ENCODE measurements around the gene DLK2.
"Not testable (repeated sequence)": the region's sequence is repeated elsewhere in the genome, so short reads cannot be mapped to it uniquely, and the experiment has no call there.

DLK2 gene

GRCh38 chr6:43455531-43456428 is at the start of gene DLK2:
Gene DLK2, minus strand, starts transcription at chr6:43455548. Its CDS starts 723 bp downstream, at chr6:43454825.
- DNase-seq (ENCODE audit: low read depth): peak; percentile 45

GRCh38 chr6:43503443-43503842 is 48.1 kb upstream of the DLK2 start:
- DNase-seq (ENCODE audit: low read depth): no peak

GRCh38 chr6:43502666-43503065 is 47.3 kb upstream of the DLK2 start:
- DNase-seq (ENCODE audit: low read depth): no peak

- no peak for DNase-seq (ENCODE audit: low read depth)
These were observed 45.6 kb upstream of the DLK2 start for GRCh38 chr6:43500921-43501320.

- no peak for DNase-seq (ENCODE audit: low read depth)
These were observed 43.9 kb upstream of the DLK2 start for GRCh38 chr6:43499028-43499815.

- DNase-seq (ENCODE audit: low read depth): not testable (repeated sequence)
These were observed 42.9 kb upstream of the DLK2 start for GRCh38 chr6:43498291-43498690.

- DNase-seq (ENCODE audit: low read depth): no peak
These were observed 42.3 kb upstream of the DLK2 start for GRCh38 chr6:43497689-43498088.

GRCh38 chr6:43497129-43497396 is 41.7 kb upstream of the DLK2 start:
- DNase-seq (ENCODE audit: low read depth): no peak

- DNase-seq (ENCODE audit: low read depth): no peak
These were observed 41.2 kb upstream of the DLK2 start for GRCh38 chr6:43496370-43497128.

- DNase-seq (ENCODE audit: low read depth): no peak
These were observed 40.1 kb upstream of the DLK2 start for GRCh38 chr6:43495409-43495941.

GRCh38 chr6:43494766-43495165 is 39.4 kb upstream of the DLK2 start:
- DNase-seq (ENCODE audit: low read depth): no peak

GRCh38 chr6:43494321-43494720 is 39.0 kb upstream of the DLK2 start:
- DNase-seq (ENCODE audit: low read depth): no peak

- no peak for DNase-seq (ENCODE audit: low read depth)
These were observed 38.5 kb upstream of the DLK2 start for GRCh38 chr6:43493833-43494232.

- DNase-seq (ENCODE audit: low read depth): no peak
These were observed 37.9 kb upstream of the DLK2 start for GRCh38 chr6:43493230-43493629.

GRCh38 chr6:43492673-43493072 is 37.3 kb upstream of the DLK2 start:
- DNase-seq (ENCODE audit: low read depth): no peak

GRCh38 chr6:43491750-43492661 is 36.7 kb upstream of the DLK2 start:
- no peak for DNase-seq (ENCODE audit: low read depth)

- DNase-seq (ENCODE audit: low read depth): no peak
These were observed 35.2 kb upstream of the DLK2 start for GRCh38 chr6:43490523-43490939.

- DNase-seq (ENCODE audit: low read depth): no peak
These were observed 34.1 kb upstream of the DLK2 start for GRCh38 chr6:43489277-43490072.

- no peak for DNase-seq (ENCODE audit: low read depth)
These were observed 33.4 kb upstream of the DLK2 start for GRCh38 chr6:43488667-43489276.

All from activated T-cell treated with anti-CD3 and anti-CD28 coated beads for 1 hour (primary cell).